ENCODE data around the gene TBC1D20.

Gene TBC1D20

DNA sequence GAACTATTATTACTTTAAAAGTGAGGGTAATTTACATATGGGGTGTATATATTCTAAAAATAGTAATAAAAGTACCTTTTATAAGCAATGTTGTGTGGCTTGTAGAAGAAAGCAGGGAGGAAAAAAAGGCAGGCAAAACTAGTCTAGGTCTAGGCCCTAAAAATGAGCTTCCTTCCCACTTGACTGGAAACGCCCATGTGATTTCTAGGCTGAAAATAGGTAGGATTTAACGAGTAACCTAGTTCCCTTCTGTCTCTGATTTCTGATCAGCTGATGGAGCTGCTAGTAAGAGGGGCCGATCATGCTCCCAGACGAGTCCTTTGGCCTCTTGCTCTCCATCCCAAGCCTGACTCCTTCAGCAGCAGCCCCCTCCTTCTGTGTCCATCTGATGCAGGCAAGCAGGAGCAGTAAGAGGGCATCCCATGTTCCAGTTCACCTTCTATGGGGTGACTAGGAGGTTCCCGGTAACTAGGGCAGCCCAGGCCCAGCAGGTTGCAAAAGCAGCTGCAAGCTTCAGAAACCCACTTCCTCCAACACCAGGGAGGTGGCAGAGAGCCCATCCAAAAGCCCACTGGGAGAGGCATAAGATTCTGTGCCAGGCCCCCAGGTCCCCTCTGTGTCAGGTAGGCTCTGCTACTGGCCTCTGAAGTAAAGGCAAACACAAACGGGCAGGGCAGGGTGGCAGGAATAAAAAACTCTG, 24.4 kb downstream of the TBC1D20 start:
- H3K36me3 ChIP-seq (ENCODE audit: insufficient read depth, low read length): peaks cover 41% of the 10 kb centered on the region
- H3K79me2 ChIP-seq (ENCODE audit: control insufficient read depth, insufficient read depth, low read length, unreplicated experiment): peaks cover 5% of the 10 kb centered on the region
- H3K4me3 ChIP-seq (ENCODE audit: low read depth, low read length): no peak overlapping the region
- H3K27me3 ChIP-seq (ENCODE audit: insufficient read depth, low read length): no peaks in the 10 kb centered on the region
- H2AFZ ChIP-seq (ENCODE audit: low read length, unreplicated experiment): no peak overlapping the region
- peaks cover 4% of the 10 kb centered on the region for H3K4me1 ChIP-seq (ENCODE audit: control insufficient read depth, insufficient read depth, low read length, unreplicated experiment)
- no peak overlapping the region for H3K27ac ChIP-seq (ENCODE audit: low read depth, low read length)

DNA sequence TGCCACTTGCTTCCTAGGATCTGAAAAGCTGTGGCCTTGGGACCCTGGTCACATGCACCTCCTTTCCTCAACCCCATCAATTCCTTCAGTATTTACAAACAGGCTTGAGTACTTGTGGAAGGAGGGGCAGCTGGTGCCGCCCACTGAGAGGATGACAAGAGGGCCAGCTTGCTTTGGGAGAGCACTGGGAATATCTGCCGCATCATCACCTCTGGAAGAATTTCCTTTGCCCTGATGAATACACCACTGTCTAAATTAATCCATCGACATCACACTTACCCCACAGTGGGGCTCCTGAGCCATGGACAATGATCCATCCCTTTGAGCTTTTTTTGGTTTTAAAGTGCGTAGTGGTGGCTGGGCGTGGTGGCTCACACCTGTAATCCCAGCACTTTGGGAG, 25.9 kb downstream of the TBC1D20 start:
- Histone ChIP-seq H3K4me1 (ENCODE audit: control insufficient read depth, insufficient read depth, low read length, unreplicated experiment) (peaks cover 4% of the 10 kb centered on the region), H2AFZ (ENCODE audit: low read length, unreplicated experiment) (no peak overlapping the region), H3K27ac (ENCODE audit: low read depth, low read length) (no peak overlapping the region), H3K27me3 (ENCODE audit: insufficient read depth, low read length) (no peaks in the 10 kb centered on the region), H3K36me3 (ENCODE audit: insufficient read depth, low read length) (peaks cover 30% of the 10 kb centered on the region; the same call in 1 of the 2 replicates), H3K4me3 (ENCODE audit: low read depth, low read length) (no peak overlapping the region), H3K79me2 (ENCODE audit: control insufficient read depth, insufficient read depth, low read length, unreplicated experiment) (no peaks in the 10 kb centered on the region)

DNA sequence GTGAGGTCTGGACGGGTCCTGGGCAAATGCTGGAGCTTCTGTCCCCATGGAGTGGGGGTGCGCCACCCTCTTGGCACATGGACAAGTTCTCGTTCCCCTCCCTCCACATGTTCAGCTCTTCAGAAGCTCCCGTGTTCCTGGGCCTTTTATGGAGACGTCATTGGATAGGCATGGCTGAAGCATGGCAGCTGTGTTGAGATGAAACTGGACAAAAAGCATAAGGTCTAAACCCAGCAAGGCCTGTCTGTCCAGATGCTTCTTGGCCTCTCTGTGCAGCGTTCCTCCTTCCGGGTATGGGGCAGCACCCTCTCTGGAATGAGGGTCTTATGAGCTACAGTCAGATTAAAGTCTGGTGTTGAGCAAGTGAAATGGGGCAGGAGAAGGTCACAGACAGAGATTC, 26.8 kb downstream of the TBC1D20 start:
- H3K27ac ChIP-seq (ENCODE audit: low read depth, low read length): no peak overlapping the region
- H3K36me3 ChIP-seq (ENCODE audit: insufficient read depth, low read length): peaks cover 21% of the 10 kb centered on the region; the same call in 1 of the 2 replicates
- no peaks in the 10 kb centered on the region for H3K79me2 ChIP-seq (ENCODE audit: control insufficient read depth, insufficient read depth, low read length, unreplicated experiment)

DNA sequence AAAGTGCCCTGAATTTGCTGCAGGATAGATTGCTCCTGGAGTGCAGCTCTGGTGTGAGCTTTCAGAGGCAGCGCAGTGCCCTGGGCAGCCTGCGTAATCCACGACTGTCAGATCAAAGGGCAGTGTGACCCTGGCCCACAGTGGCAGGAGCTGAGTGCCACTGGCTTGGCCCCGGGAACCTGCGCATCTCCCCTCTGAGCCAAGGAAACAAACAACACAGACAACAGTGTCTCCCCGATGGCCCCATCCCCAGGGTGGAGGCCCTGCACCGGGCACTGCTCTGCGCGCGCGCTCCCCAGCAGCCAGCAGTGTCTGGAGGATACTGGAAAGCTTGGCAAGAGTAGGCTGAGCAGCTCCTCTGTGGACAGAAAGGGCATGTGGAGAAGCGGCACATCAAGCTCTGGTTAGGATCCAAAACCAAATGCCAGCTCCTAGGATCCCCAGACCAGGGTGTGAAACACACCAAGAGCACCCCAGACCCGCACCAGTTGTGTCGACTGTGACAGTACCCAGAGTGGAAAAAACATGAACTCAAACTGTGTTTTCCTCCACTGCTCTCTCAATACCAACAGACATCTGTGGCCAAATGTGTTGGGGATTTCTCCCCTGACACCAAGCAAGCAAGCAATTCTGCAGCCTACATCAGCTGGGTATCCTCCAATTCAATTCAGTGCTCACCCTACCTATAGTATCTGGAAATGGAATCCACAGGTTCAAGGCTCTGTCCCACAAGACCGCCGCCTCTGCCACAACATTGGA, 27.5 kb downstream of the TBC1D20 start:
- Histone ChIP-seq H3K4me1 (ENCODE audit: control insufficient read depth, insufficient read depth, low read length, unreplicated experiment) (peaks cover 4% of the 10 kb centered on the region), H3K4me3 (ENCODE audit: low read depth, low read length) (no peak overlapping the region), H3K27ac (ENCODE audit: low read depth, low read length) (no peak overlapping the region), H3K27me3 (ENCODE audit: insufficient read depth, low read length) (no peaks in the 10 kb centered on the region), H2AFZ (ENCODE audit: low read length, unreplicated experiment) (no peak overlapping the region), H3K36me3 (ENCODE audit: insufficient read depth, low read length) (peaks cover 14% of the 10 kb centered on the region; the same call in 1 of the 2 replicates), H3K79me2 (ENCODE audit: control insufficient read depth, insufficient read depth, low read length, unreplicated experiment) (no peaks in the 10 kb centered on the region)

More for the DNA sequence above, 26.8 kb downstream of the TBC1D20 start:
- H3K4me1 ChIP-seq (ENCODE audit: control insufficient read depth, insufficient read depth, low read length, unreplicated experiment): peaks cover 4% of the 10 kb centered on the region
- H2AFZ ChIP-seq (ENCODE audit: low read length, unreplicated experiment): no peak overlapping the region
- no peak overlapping the region for H3K4me3 ChIP-seq (ENCODE audit: low read depth, low read length)
- H3K27me3 ChIP-seq (ENCODE audit: insufficient read depth, low read length): no peaks in the 10 kb centered on the region

DNA sequence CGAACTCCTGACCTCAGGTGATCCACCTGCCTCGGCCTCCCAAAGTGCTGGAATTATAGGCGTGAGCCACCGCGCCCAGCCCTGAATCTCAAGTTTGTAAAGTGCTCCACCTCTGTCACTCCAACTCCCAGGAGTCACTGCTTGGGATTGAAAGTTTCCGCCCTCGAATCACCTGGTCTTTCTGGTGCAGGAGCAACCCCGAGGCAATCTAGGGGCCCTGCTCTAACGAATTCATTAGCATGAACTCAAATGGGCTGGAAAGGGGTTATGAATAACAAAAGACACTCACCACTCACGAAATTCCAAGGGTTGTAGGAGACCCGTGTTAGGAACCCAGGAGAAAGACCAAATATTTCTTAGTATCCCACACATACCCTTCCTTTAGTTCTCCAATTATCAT, 28.1 kb downstream of the TBC1D20 start:
- Histone ChIP-seq H3K4me3 (ENCODE audit: low read depth, low read length) (no peak overlapping the region), H3K36me3 (ENCODE audit: insufficient read depth, low read length) (peaks cover 11% of the 10 kb centered on the region; the same call in 1 of the 2 replicates), H3K27ac (ENCODE audit: low read depth, low read length) (no peak overlapping the region)

DNA sequence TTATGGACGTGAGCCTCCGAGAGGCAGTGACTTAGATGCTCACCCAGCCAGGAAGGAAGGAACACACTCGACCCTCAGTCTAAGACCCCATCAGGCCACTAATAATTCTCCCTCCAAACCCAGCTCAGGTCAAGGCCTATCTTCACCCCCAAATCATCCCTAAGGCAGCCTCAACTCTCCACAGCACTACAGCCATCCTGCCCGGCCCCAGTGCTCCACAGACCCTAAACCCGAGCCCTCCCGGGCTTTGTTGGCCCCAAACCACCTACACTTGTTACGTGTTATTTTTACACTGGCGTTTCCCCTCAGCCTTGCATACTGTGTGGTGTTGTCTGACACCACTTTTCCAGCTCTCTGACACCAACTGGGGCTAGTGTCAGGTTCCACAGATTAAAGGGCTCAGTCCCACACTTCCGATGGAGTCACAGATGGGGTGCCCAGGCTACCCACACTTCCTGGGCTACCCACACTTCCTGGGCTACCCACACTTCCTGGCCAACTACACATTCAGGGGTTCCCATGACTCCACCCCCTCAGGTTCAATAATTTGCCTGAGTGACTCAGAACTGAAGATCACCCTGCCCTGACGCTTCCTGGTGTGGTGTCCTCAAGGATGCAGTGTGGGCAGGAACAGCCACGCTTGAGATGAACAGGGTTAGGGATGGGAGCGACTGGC, 28.9 kb downstream of the TBC1D20 start:
- Histone ChIP-seq H3K27ac (ENCODE audit: low read depth, low read length) (0 out of 2 replicates have a peak overlapping the region, but pooled peaks have one; percentile 9), H3K4me1 (ENCODE audit: control insufficient read depth, insufficient read depth, low read length, unreplicated experiment) (peaks cover 4% of the 10 kb centered on the region)

More for the DNA sequence above, 28.1 kb downstream of the TBC1D20 start:
- no peaks in the 10 kb centered on the region for H3K79me2 ChIP-seq (ENCODE audit: control insufficient read depth, insufficient read depth, low read length, unreplicated experiment)
- peaks cover 4% of the 10 kb centered on the region for H3K4me1 ChIP-seq (ENCODE audit: control insufficient read depth, insufficient read depth, low read length, unreplicated experiment)
- H3K27me3 ChIP-seq (ENCODE audit: insufficient read depth, low read length): no peaks in the 10 kb centered on the region
- no peak overlapping the region for H2AFZ ChIP-seq (ENCODE audit: low read length, unreplicated experiment)

DNA sequence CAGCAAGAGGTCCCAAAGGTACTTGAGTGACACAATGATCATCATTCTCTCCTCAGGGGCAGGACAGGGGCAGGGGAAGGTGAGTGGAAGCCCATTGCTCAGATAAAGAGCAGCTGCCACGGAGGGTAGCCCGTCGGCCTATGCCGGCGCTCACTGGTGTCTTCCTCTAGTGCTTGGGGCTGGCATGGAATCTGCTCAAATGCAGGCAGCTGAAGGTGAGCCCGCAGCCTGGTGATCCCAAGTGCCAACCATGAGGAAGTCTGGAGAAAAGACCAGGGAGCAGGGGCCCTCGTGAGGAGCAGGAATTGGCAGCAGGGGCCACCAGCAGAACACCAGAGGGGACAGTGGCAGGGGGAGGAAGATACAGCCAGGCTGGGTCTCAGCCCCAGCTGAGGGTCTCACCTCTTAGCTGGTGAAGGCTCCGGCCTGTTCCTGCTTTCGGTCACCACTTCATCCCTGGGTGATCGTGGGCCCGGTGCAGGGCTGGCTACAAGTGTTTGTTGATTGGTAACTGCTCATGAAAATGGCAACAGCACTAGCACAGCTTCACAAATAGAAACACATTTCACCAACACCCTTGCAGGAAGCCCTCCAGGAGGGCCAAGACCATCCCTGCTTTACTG, 29.5 kb downstream of the TBC1D20 start:
- Histone ChIP-seq H3K27ac (ENCODE audit: low read depth, low read length) (no peak overlapping the region), H3K79me2 (ENCODE audit: control insufficient read depth, insufficient read depth, low read length, unreplicated experiment) (no peaks in the 10 kb centered on the region), H2AFZ (ENCODE audit: low read length, unreplicated experiment) (no peak overlapping the region), H3K4me1 (ENCODE audit: control insufficient read depth, insufficient read depth, low read length, unreplicated experiment) (peaks cover 4% of the 10 kb centered on the region), H3K27me3 (ENCODE audit: insufficient read depth, low read length) (no peaks in the 10 kb centered on the region), H3K36me3 (ENCODE audit: insufficient read depth, low read length) (0 out of 2 replicates have a peak, but pooled peaks cover 7% of the 10 kb centered on the region), H3K4me3 (ENCODE audit: low read depth, low read length) (no peak overlapping the region)

More for the DNA sequence above, 28.9 kb downstream of the TBC1D20 start:
- H3K4me3 ChIP-seq (ENCODE audit: low read depth, low read length): no peak overlapping the region
- H3K36me3 ChIP-seq (ENCODE audit: insufficient read depth, low read length): peaks cover 8% of the 10 kb centered on the region; the same call in 1 of the 2 replicates
- no peaks in the 10 kb centered on the region for H3K79me2 ChIP-seq (ENCODE audit: control insufficient read depth, insufficient read depth, low read length, unreplicated experiment)
- no peaks in the 10 kb centered on the region for H3K27me3 ChIP-seq (ENCODE audit: insufficient read depth, low read length)
- H2AFZ ChIP-seq (ENCODE audit: low read length, unreplicated experiment): no peak overlapping the region

DNA sequence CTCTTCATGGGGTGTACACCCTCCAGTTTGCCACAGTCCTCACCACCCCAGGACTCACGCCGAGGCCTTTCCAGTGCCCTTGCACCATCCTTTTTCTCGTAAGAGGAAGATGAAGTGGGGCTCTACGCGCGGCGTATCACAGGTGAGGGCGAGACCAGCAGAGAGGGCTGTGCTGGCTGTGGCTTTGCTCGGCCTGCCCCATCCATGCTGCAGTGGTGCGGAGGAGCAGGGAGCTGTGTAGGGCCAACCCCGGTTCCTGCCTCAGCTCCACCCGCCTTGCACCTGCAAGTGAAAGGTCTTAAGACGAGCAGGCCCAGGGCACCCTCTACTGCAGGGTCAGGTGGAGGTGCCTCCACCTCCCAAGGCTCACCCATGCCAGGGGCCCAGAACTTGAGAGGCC, 30.1 kb downstream of the TBC1D20 start:
- Histone ChIP-seq H3K4me1 (ENCODE audit: control insufficient read depth, insufficient read depth, low read length, unreplicated experiment) (peaks cover 4% of the 10 kb centered on the region), H3K27me3 (ENCODE audit: insufficient read depth, low read length) (no peaks in the 10 kb centered on the region), H3K79me2 (ENCODE audit: control insufficient read depth, insufficient read depth, low read length, unreplicated experiment) (no peaks in the 10 kb centered on the region), H3K36me3 (ENCODE audit: insufficient read depth, low read length) (0 out of 2 replicates have a peak, but pooled peaks cover 7% of the 10 kb centered on the region), H3K4me3 (ENCODE audit: low read depth, low read length) (no peak overlapping the region), H2AFZ (ENCODE audit: low read length, unreplicated experiment) (no peak overlapping the region), H3K27ac (ENCODE audit: low read depth, low read length) (no peak overlapping the region)

DNA sequence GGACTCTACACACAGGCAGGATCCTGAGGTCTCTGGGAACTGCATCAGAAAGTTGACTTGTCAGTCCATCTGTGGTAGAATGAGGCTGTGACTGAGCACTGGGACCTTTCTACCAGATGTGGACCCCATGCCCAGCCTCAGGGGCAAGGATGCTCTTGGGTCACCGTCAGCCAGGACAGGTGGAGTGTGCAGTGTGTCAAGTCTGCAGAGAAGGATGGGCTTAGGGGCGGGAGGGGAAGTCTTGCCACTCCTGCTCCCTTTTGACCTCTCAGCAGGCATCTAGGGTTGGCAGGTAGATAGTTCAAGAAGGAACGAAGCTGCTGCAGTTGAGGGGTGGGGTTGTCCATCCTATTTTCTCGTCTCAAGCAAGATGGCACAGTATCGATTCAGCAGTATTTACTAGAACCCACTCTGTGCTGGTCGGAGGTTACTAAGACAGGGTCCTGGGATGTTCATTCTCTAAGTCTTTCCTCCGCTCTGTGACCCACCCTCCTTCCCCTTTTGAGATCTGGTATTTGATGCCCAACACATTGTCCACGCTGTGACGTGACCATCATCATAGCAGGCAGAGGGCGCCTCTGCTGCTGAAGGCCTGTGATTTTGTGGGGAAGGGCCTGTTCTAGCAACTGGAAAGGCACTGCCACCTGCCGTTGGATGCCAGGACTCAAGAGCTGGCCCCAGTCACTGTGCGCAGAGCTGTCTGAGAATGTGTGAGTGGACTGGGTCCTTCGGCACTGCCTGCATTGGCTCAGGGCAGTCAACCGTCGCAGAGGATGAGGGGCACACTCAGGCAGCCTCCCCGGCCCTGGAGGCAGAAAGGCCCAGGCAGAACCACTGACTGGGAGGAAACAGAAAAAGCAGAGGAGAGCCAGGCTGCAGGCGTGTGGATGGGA, 31.1 kb downstream of the TBC1D20 start:
- Histone ChIP-seq H2AFZ (ENCODE audit: low read length, unreplicated experiment) (no peak overlapping the region), H3K27ac (ENCODE audit: low read depth, low read length) (no peak overlapping the region), H3K27me3 (ENCODE audit: insufficient read depth, low read length) (no peaks in the 10 kb centered on the region), H3K4me3 (ENCODE audit: low read depth, low read length) (no peak overlapping the region), H3K36me3 (ENCODE audit: insufficient read depth, low read length) (peaks cover 7% of the 10 kb centered on the region; the same call in 1 of the 2 replicates), H3K4me1 (ENCODE audit: control insufficient read depth, insufficient read depth, low read length, unreplicated experiment) (peaks cover 4% of the 10 kb centered on the region), H3K79me2 (ENCODE audit: control insufficient read depth, insufficient read depth, low read length, unreplicated experiment) (no peaks in the 10 kb centered on the region)
